IPS-20b (cell line): ENCODE results near the gene SMCO3.

Experiments
- H3K27ac ChIP-seq: one replicate; pipeline ENCODE4 v1.5.1; 2013; ENCODE audit warnings: low read length
- H3K27me3 ChIP-seq: 2 replicates; pipeline ENCODE4 v1.6.1; 2013; ENCODE audit warnings: mild to moderate bottlenecking, low read length, inconsistent platforms; ENCODE audit not compliant: insufficient read depth
- H3K36me3 ChIP-seq: 2 replicates; pipeline ENCODE4 v1.6.1; 2013; ENCODE audit warnings: low read depth, mild to moderate bottlenecking, inconsistent platforms, low read length, moderate library complexity; ENCODE audit not compliant: insufficient read depth
- H3K4me1 ChIP-seq: 2 replicates; pipeline ENCODE4 v1.6.1; 2013; ENCODE audit warnings: mild to moderate bottlenecking, control low read depth, inconsistent platforms, low read length, moderate library complexity; ENCODE audit not compliant: insufficient read depth
- H3K4me3 ChIP-seq: 2 replicates; pipeline ENCODE4 v1.5.1; 2013; ENCODE audit warnings: mild to moderate bottlenecking, low read length, inconsistent platforms
- H3K9ac ChIP-seq: 2 replicates; pipeline ENCODE4 v1.6.1; 2013; ENCODE audit warnings: low read depth, mild to moderate bottlenecking, inconsistent platforms, low read length, moderate library complexity
- H3K9me3 ChIP-seq: 2 replicates; pipeline ENCODE4 v1.6.1; 2013; ENCODE audit warnings: mild to moderate bottlenecking, low read depth, low read length, inconsistent platforms; ENCODE audit not compliant: insufficient read depth

SMCO3 gene

DNA sequence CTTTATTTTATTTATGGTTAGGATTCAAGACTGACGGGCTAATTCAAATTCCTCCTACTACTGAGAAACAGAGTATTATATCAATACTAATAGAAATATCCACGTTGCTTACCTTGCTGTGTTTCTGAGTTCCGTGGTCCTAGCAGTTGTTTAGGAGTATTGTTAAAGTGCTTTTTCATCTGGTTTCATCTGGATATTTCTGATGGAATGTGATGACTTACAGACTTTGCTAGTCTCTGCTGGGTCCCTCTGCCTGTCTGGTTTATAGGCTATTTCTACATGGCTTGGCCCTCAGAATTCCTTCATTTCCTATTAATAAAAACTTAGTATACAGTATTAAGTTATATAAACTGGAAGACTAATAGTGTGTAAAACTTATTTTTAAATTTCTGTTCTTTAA is at the start of gene SMCO3:
SMCO3 (minus strand) TSS at position 169 of the 400 bp plus-strand sequence. CDS start 7,502 bp downstream, outside the sequence.
- Histone ChIP-seq H3K4me1 (no peaks in the 10 kb centered on the region), H3K36me3 (no peaks in the 10 kb centered on the region), H3K4me3 (no peak within 1 kb of the TSS), H3K9me3 (no peaks in the 10 kb centered on the region), H3K9ac (no peak within 1 kb of the TSS), H3K27ac (no peak within 1 kb of the TSS), H3K27me3 (no peaks in the 10 kb centered on the region)

DNA sequence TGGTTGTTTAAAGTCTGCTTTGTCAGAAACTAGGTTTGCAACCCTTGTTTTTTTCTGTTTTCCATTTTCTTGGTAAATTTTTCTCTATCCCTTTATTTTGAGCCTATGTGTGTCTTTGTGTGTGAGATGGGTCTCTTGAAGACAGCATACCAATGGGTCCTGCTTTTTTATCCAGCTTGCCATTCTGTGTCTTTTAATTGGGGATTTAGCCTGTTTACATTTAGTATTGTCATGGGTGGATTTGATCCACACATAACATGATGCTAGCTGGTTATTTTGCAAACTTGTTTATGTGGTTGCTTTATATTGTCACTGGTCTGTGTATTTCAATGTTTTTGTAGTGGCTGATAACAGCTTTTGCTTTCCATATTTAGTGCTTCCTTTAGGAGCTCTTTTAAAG is 46.5 kb upstream of the SMCO3 start:
- Histone ChIP-seq H3K9ac (no peak overlapping the region), H3K27ac (no peak overlapping the region), H3K4me3 (no peak overlapping the region), H3K27me3 (no peaks in the 10 kb centered on the region), H3K36me3 (no peaks in the 10 kb centered on the region), H3K4me1 (no peaks in the 10 kb centered on the region), H3K9me3 (no peaks in the 10 kb centered on the region)

DNA sequence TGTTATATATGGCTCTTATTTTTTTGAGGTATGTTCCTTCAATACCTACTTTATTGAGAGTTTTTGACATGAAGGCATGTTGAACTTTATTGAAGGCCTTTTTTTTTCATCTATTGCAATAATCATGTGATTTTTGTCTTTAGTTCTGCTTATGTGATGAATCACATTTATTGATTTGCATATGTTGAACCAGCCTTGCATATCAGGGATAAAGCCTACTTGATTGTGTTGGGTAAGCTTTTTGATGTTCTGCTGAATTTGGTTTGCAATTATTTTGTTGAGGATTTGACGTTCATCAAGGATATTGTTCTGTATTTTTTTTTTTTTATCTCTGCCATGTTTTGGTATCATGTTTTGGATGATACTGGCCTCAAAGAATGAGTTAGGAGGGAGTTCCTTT is 44.5 kb upstream of the SMCO3 start:
- H3K9ac ChIP-seq: no peak overlapping the region
- H3K27ac ChIP-seq: no peak overlapping the region
- no peaks in the 10 kb centered on the region for H3K36me3 ChIP-seq
- peaks cover 8% of the 10 kb centered on the region for H3K4me1 ChIP-seq
- H3K27me3 ChIP-seq: no peaks in the 10 kb centered on the region
- H3K4me3 ChIP-seq: no peak overlapping the region
- H3K9me3 ChIP-seq: no peaks in the 10 kb centered on the region

DNA sequence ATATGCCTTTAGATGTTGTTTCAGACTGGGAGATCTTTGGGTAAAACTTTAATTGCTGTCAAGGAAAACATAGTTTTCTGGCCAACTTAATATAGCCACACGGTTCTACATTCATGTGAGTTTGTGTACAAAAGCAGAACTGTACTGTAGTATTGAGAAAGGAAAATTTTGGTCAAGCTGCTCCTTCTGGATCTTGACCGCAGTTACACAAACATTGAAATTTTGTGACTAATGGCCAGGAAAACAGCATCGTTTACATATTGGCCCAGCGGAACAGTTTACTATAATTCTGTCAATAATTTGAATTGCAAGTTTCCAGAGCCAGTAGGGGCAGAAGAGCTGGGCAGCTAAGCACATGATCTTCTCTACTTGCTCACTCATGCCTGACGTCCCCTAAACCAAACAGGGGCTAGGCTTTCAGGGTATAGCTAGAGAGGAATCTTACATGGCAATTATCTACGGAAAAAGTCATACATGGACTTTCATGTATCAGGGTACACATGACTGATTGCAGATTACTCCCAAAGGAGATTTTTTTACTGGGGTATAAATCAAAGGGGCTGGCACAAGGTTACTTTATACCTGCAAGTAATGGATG is 40.7 kb upstream of the SMCO3 start:
- no peak overlapping the region for H3K4me3 ChIP-seq
- H3K9me3 ChIP-seq: no peaks in the 10 kb centered on the region
- H3K27ac ChIP-seq: no peak overlapping the region
- H3K27me3 ChIP-seq: no peaks in the 10 kb centered on the region
- peaks cover 13% of the 10 kb centered on the region for H3K4me1 ChIP-seq
- H3K36me3 ChIP-seq: no peaks in the 10 kb centered on the region
- no peak overlapping the region for H3K9ac ChIP-seq

DNA sequence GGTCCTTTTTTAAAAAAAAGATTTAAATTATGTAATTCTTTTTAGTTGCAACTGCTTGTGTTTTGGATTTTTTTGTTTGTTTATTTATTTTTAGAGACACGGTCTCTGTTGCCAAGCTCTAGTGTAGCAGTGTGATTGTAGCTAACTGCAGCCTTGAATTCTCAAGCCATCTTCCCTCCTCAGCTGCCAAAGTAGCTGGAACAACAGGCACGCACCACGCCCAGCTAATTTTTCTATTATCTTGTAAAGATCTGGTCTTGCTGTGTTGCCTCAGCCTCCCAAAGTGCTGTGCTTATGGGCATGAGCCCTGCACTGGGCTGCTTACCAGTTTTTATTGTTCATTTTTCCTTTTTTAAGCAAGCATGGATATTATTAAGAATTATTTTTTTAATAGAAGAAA is 40.0 kb upstream of the SMCO3 start:
- no peaks in the 10 kb centered on the region for H3K27me3 ChIP-seq
- H3K9ac ChIP-seq: no peak overlapping the region
- no peaks in the 10 kb centered on the region for H3K36me3 ChIP-seq
- no peak overlapping the region for H3K4me3 ChIP-seq
- H3K4me1 ChIP-seq: peaks cover 13% of the 10 kb centered on the region
- H3K9me3 ChIP-seq: no peaks in the 10 kb centered on the region
- H3K27ac ChIP-seq: no peak overlapping the region

DNA sequence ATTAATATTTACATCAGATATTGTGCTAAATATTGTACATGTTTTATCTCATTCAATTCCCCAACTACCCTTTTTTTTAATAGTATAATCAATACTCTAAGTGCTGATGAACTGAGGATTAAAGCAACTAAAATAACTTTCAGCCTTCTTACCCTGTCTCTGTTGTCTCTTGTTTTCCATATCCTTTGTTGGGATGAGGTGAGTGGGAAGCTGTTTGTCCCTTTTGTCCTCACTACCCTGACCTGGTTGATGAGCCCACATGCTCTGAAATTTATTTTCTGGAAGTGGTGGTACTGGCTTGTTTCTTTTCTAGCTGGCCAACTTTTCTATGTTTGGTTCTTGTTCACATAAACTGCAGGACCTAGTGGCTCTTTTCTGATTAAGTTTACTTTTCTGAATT is 38.9 kb upstream of the SMCO3 start:
- H3K9me3 ChIP-seq: no peaks in the 10 kb centered on the region
- H3K36me3 ChIP-seq: no peaks in the 10 kb centered on the region
- H3K4me1 ChIP-seq: peaks cover 13% of the 10 kb centered on the region
- H3K4me3 ChIP-seq: no peak overlapping the region
- no peak overlapping the region for H3K27ac ChIP-seq
- H3K9ac ChIP-seq: no peak overlapping the region
- no peaks in the 10 kb centered on the region for H3K27me3 ChIP-seq

DNA sequence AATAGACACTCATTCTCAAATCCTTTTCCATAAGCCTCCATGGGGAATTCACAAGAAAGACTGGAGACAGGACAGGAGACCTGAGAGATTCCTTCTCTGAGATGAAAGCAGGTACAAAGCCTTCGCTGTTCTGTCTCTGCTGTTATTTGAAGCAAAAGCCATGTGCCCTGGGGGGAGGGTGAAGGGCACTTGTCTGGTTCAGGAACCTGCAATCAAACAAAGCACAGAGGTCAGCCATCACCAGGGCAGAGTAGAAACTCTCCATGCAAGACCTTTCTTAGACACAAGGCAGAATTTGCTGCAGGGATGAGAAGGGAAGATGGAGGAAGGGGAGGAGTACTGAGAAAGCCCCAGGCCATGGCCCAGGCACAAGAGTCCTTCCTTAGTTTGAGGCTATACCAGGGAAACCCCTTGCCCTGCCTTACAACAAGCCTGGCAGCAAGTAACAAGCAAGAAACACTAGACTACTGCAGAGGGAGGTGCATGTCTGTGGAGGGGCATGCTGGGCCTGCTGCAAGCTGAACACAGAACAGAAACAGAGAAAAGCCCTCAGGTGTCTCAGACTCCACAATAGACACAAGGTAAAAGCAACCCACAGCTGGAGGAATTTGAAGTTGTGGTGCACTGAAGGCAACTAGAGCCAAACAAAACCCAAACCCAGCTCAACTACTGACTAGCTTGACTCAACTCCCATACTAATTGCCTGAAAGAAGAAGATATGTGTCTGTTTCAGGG is 37.1 kb upstream of the SMCO3 start:
- no peaks in the 10 kb centered on the region for H3K36me3 ChIP-seq
- no peaks in the 10 kb centered on the region for H3K27me3 ChIP-seq
- no peaks in the 10 kb centered on the region for H3K9me3 ChIP-seq
- no peak overlapping the region for H3K9ac ChIP-seq
- H3K4me3 ChIP-seq: no peak overlapping the region
- H3K4me1 ChIP-seq: peaks cover 13% of the 10 kb centered on the region
- H3K27ac ChIP-seq: no peak overlapping the region

DNA sequence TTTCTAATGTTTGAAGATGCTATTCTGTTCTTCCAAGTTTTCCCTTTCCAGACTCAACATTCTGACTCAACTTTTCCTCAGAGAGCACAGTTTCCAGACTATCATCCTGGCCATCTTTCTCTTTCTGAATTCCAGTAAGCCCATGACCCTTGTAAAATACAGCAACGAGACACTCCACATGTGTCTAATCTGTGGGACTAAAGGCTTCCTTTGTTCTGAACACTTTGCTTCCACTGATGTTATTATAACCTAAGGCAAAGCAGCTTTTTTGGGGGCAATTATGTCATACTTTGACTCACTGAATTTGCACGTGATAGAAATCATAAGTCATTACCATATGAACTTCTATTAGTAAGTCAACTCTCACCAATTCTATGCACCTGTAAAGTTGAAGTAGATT is 35.7 kb upstream of the SMCO3 start:
- Histone ChIP-seq H3K9me3 (no peaks in the 10 kb centered on the region), H3K27me3 (no peaks in the 10 kb centered on the region), H3K36me3 (no peaks in the 10 kb centered on the region), H3K4me3 (no peak overlapping the region), H3K9ac (no peak overlapping the region), H3K27ac (no peak overlapping the region), H3K4me1 (peaks cover 13% of the 10 kb centered on the region)

DNA sequence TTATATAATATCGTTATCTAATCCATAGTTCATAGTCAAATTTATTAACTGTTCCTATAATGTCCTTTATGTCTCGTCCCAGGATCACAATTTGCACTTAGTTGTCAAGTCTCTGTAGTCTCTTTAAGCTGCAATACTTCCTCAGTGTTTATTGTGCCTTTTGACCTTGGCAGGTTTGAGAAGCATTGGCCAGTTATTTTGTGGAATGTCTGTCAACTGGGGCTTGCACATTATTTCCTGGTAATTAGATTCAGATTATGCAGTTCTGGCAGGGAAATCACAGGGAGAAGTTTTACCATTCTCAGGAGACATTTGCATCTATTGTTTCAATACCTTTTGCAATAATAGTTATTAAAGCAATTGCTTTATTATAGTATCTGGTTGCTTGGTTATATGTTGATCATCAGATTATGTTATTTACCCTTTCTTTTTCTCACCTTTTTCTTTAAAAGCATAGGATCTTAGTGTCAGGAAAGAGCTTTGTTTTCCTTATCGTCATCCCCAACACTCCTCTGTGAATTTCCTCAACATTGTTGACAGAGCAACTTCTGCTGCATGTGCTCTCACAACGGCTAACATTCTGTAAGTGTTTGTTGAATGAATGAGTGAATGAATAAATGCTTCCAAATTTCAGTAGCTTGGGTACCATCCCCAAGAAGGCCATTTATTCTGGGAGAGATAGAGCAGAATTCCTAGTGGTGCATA is 33.0 kb upstream of the SMCO3 start:
- Histone ChIP-seq H3K9ac (no peak overlapping the region), H3K4me3 (no peak overlapping the region), H3K27ac (no peak overlapping the region), H3K36me3 (no peaks in the 10 kb centered on the region), H3K27me3 (no peaks in the 10 kb centered on the region), H3K9me3 (no peaks in the 10 kb centered on the region), H3K4me1 (no peaks in the 10 kb centered on the region)

DNA sequence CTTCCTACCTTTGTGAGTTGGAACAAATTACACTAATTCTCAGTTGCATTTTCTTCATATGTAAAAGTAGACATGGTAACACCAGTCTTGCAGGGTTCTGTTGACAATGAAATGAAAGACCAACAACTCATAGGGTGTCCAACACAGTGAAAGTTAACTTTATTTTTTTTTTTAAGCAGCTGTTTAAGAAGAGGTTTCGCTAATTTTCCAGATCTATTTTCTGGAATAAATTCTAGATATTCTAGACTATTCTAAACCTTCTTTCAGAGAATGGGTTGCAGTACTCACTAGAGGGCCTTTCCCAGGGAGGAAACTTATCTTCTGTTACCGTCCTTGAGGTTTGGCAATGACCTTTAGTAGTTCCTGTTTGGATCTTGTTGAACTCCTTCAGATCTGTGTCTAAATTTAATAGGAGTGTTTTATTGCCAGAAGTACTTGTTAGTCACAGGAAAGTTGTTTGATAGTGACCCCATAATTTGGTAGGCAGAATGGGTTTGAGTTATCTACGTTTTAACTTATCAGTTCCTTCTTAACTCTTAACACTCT is 32.1 kb upstream of the SMCO3 start:
- H3K27me3 ChIP-seq: no peaks in the 10 kb centered on the region
- no peak overlapping the region for H3K4me3 ChIP-seq
- no peaks in the 10 kb centered on the region for H3K4me1 ChIP-seq
- H3K9ac ChIP-seq: no peak overlapping the region
- no peak overlapping the region for H3K27ac ChIP-seq
- no peaks in the 10 kb centered on the region for H3K9me3 ChIP-seq
- no peaks in the 10 kb centered on the region for H3K36me3 ChIP-seq

DNA sequence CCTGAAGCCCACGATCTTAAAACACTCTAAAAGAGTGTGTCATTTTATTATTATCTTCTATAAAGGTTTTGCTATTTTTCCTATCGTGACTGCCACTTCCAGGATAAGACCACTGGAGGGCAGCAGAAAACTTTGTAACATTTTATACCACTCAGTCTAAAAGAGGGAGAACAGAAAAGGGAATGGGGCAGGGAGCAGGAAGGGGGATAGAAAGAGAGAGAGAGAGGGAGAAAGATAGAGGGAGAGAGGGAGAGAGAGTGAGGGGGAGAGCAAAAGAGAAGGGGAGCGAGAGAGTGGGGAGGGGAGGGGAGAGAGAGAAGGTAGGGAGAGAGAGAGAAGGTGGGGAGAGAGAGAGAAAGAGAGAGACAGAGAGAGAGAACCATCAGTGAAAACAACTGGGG is 31.4 kb upstream of the SMCO3 start:
- no peaks in the 10 kb centered on the region for H3K9me3 ChIP-seq
- H3K36me3 ChIP-seq: no peaks in the 10 kb centered on the region
- no peak overlapping the region for H3K9ac ChIP-seq
- H3K27ac ChIP-seq: no peak overlapping the region
- no peaks in the 10 kb centered on the region for H3K4me1 ChIP-seq
- no peaks in the 10 kb centered on the region for H3K27me3 ChIP-seq
- no peak overlapping the region for H3K4me3 ChIP-seq

DNA sequence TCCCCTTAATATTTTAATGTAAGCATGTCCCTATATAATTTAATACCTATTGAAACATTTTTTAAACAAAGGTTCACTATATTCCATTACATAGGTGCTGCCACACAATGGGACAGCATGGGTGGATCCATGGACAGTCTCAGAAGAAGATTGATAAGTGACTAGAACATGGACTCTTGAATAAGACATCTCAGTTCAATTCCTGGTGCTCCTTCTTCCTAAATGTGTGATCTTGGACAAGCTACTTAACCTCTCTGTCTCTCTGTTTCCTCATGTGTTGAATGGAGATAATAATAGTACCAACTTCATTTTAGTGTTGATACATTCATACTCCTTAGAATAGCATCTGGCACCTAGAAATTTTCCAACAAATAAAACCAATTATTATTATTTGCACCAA is 30.4 kb upstream of the SMCO3 start:
- H3K9ac ChIP-seq: no peak overlapping the region
- no peak overlapping the region for H3K4me3 ChIP-seq
- no peaks in the 10 kb centered on the region for H3K36me3 ChIP-seq
- H3K4me1 ChIP-seq: no peaks in the 10 kb centered on the region
- H3K9me3 ChIP-seq: no peaks in the 10 kb centered on the region
- H3K27ac ChIP-seq: no peak overlapping the region
- H3K27me3 ChIP-seq: no peaks in the 10 kb centered on the region
